Stimulated activated CD4-positive, alpha-beta T cell treated with anti-CD3 and anti-CD28 coated beads, Interleukin-4, amount 100 ng/mL, for 48 hours (primary cell): ENCODE results near the gene ZMIZ1.

ENCODE experiments used
- DNase-seq, 2 donors: peaks; one replicate each; pipeline ENCODE4 v3.0.0-alpha.2; 2020; ENCODE audit warnings: low read depth in 2 of 2

The ZMIZ1 gene

DNA sequence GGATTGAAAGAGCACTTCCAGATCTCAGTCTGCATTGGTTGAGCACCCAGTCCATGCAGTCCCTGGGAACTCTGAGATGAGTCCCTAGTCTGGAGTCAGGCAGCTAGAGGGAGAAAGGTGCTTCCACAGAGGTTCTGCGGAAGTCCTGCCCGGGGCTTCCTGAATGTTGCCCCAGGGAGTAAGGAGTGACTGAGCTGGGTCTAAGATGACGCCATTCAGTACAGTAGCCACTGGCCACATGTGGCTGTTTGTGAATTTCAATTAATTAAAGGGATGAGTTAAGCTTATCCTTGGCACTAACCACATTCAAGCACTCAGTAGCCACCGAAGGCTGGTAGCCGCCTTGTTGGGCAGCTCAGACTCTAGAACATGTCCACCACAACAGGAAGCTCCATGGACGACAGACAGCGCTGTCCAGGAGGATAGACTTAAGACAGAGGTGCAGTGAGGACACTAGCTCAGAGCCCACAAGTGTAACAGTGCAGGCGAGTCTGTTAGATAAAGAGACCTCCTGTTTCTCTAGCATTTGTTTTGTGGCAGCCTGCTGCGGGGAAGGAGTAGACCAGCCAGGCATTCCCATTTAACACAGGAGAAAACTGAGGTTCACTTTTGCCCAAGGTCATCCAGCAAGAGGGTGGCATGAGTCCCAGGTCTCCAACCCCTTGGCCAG, 176.9 kb downstream of the ZMIZ1 start:
- DNase-seq = no peak

- no peak for DNase-seq
These were observed 177.4 kb downstream of the ZMIZ1 start for GRCh38 chr10:79246209-79246581.

GRCh38 chr10:79246606-79247275, 178.0 kb downstream of the ZMIZ1 start:
- DNase-seq = no peak

DNA sequence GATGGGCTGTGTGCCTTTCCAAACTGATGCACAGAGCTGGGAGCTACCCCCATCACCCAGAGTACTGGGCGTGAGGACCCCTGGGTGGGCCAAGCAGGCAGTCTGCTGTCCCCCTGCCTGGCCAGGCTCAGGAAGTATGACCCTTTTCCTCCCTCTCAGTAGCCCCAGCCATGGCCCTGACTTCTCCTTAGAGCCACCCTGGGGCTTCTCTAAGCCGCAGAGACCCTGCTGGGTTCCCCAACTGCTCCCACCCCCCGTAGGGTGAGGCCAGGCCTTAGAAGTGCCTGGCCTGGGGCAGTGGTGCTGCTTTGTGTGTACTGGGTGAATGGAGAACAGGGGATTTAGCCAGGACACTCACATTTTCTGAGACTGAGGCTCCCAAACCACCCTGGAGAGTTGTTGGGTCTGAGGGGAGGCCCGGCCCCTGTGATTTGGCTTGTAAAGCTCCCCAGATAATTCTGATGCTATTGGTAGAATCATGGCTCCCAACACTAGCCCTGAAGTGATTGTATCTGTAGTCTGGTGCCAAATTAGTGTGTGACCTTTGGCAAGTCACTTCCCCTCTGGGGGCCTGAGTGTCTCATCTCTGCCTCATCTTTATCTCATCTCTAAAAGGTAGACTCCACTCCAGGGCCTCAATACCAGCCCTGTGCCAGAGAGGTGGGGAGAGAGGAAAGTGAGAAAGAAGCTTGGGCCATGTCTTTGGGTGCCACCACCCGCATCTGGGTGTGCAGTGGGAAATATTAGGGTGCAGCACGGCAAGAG, 178.8 kb downstream of the ZMIZ1 start:
- DNase-seq = no peak

DNA sequence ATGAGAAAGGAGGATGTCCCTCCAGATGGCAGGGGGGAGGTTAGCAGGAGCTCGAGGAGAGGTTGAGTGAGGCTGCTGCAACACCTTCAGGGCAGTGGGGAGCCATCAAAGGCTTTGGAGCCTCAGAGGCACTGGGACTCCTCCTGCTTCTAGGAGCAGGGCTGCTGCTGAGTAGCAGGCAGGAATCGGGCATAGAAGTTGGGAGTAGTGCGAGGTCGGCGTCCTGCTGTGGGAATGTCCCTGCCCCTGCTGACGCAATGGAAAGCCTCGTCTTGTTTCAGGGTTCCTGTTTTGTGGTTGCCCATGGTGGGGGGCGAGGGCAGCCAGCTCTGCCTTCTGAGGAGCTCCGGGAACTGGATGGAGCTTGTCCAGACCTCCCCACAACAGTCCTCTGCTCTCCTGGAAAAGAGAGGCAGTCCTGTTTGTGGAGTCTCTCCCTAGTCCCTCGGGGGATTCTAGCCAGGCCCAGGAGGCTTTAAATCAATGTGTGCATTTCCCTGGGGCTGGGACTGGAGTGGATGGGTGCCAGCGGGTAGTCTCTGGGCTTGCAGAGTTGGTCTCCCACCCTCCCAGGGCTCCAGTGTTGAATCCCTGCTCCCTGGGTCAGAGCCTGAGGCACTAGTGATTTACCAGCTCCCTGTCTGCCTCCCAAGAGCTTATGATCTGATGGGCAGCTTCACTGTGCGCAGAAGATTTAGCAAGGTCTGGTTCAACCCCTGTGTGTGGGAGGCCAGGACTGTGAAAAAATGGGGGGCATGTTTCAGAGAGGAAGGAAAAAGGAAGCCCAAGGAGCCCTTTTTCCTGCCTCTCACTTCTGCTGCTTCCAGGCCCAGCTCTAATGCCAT, 179.8 kb downstream of the ZMIZ1 start:
- DNase-seq = no peak

DNA sequence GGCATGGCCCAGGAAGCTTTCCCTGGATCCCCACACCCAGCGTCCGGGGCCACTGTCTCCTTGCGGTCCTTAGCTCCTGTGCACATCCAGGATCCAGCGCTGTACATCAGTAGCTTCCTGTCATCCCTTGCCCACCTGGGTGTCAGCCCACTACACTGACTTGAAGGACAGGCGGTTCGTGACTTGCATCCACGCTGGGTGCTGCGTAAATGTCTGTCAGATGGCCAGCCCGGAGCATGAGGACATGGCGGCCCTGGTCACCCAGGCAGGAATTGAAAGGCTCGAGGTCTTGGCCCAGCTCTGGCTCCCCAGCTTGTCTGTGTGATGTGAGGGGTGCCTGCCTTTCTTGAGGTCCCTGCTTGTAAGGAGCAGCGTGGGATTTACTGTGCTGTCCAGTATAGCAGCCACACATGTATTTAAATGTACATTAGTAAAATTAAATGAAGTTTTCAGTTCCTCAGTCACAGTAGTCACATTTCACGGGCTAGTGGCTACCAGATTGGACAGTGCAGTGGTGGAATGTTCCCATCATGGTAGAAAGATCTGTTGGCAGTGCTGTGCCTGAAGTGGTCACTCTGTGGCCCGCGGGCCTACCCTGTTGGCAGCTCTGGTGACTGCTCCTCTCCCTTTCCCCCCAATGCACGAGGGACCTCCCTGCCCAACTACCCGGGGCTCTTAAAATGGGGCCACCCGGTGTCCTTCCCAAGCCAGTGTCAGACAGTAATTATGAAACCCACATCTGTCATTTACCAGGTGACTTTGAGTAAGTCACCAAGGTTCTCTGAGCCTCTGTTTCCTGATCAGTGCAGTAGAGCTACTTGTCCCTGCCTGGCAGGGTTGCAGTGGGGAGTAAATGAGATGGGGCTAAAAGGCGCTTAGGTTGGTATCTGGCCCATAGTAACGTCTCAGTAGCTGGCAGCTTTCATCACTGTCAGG, 180.7 kb downstream of the ZMIZ1 start:
- no peak for DNase-seq

- DNase-seq = no peak
These were observed 181.5 kb downstream of the ZMIZ1 start for GRCh38 chr10:79250259-79250658.

DNA sequence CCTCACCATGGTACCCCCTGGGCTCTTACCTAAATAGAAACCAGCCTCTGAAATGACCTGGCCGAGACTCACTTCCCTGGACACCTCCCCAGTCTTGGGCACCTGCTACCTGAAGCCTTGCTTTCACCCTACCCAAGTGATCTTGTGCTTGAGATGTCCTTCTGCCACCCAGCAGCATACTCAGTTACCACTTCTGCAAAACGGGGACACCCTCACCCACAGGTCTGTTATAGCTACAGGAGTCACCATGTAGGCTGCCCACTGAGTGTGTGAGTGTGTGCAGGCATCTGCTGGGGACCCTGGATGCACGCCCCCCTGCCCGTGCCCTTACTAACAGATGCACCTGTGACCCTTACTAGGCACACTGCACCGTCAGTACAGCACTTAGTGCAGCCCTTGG, 183.7 kb downstream of the ZMIZ1 start:
- DNase-seq = no peak

DNA sequence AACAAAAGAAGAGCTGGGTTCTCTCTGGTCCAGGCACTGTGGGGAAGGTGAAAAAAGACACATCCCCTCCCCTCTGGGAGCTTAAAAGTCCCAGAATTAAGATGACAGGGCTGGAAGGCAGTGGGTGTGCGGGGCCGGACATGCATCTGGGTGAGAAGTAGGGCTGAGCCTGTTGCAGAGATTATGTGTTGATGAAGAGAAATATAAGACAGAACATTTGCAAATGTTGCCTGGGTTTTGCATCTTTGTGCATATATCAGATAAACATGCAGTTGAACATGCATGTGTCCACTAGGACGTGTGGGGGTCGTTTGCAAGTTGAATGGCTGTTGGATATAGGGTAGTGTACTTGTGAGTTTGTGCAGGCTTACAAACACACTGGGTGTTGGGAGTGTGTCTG, 184.2 kb downstream of the ZMIZ1 start:
- no peak for DNase-seq

DNA sequence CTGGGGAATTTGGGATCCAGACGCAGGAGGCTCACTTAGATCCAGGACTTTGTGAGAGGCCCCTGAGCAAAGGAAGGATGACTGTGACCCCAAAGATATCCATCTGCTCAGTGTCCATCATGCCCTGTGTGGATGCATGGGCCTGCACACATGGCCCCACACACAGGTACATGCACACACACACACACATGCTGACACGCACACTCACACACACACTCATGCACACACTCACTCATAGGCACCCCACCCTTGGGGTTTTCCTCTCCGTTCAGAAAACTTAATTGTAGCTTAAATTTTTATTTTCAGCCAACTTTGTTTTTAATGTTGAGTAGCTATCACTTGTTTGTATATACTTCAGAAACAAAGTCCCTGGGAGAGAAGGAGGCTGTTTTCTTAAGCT, 184.9 kb downstream of the ZMIZ1 start:
- no peak for DNase-seq

DNA sequence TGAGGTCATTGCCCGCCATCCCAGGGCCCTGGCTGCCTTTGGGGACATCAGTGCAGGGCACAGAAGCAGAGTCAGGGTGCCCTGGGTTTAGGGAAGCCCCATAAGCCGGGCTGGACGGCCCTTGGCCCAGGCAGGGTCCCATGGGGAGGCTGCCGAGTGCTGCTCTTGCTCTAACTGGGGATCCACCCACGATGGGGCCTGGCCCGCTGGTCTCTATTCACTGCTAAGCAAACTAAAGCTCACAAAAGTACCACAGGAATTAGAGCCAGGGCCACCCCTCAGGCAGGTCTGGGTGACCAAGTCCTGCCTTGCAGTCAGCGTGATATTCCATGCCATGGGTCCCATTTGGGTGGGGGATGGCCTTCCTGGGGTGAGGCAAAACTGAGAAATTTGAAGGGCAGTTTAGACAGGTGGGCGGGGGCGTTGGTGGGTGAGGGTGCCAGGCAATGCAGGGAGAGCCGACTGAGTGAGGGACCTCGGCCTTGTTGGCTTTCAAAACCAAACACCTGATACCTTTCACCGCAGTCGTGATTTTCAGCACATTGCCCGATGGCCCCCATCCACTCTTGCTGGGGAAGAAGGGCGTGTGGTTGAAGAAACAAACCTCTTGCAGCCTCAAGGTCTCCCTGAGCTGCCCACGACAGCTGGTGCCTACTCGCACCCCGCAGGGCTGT, 185.7 kb downstream of the ZMIZ1 start:
- DNase-seq = no peak

DNA sequence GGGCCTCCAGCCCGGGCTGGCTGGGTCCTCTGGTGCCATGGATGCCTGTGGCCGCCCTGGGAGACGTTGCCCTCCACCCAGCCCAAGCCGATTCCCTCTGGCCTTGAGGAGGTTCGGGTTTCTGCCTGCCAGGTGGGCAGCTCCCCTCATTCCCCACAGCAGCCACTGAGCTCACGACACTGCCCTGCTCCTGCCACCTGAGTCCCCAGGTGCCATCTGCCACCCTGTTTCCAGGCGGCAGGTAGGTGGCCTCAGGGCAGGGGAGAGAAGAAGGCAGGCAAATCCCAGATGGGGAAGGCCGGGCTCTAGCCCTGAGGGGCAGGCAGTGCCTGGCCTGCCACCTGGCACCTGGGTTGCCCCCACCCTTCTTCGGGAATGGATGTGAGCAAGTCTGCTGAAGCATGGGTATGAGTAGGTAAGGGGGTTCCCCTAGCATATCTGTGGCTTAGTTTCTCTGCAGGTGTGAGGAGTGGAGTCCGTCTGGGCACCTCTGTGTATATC, 186.3 kb downstream of the ZMIZ1 start:
- DNase-seq = no peak

DNA sequence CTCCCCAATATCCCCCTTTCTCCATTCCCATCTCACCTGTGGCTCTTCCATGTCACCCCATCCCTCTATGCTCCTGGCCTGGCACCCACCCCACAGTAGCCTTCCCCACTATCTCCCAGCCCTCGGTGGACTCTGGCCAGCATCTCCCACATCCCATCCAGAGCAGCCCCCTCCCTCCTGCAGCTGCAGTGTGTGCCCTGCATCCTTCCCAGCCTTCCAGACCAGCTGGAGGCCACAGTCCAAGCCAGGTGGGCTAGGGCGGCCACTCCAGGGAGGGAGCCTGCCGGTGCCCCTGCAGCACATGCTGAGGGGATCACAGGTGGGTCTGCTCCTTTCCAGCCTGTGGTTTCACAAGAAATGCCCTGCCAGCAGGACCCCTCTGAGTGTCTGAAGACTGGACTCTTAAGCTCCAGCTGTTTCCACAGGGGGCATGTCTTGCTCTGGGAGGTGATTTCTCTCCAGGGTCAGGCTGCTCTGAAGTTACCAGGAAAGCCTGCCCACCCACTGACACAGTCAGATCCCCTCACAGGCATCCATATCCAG, 187.6 kb downstream of the ZMIZ1 start:
- no peak for DNase-seq

DNA sequence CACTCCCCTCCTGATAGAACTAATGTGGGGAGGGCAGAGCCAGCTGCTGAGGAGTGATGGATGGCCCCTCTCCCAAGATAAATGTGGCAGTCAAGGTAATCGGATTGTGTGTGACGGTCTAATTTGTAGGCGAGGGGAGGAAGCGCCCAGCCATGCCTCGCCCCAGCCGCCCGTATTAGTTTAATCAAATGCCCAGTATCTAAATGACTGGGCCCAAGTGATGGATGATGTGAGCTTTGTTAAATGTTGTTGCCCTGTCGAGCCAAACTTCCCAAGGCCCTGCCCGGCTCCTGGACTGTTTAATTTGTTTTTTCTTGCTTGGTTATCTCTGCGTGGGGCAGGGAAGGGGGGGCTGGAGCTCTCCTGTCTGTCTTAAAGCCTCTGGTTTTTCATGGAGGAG, 190.1 kb downstream of the ZMIZ1 start:
- no peak for DNase-seq

DNA sequence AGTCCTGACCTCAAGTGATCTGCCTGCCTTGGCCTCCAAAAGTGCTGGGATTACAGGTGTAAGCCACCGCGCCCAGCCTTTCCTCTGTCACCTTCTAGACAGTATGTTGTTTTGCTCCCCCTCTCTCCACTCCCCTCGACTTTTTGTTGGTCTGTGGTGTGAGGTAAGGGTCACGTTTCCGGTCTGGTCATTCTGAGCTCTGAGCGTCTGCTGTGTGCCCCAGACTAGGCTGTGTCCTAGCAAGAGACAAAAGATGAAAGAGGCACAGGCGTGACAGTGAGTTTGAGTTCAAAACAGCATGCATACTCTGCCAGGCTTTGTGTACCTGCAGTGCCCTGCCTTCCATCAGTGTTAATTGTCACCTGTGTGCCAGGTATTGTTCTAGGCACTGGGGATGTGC, 191.1 kb downstream of the ZMIZ1 start:
- no peak for DNase-seq

DNA sequence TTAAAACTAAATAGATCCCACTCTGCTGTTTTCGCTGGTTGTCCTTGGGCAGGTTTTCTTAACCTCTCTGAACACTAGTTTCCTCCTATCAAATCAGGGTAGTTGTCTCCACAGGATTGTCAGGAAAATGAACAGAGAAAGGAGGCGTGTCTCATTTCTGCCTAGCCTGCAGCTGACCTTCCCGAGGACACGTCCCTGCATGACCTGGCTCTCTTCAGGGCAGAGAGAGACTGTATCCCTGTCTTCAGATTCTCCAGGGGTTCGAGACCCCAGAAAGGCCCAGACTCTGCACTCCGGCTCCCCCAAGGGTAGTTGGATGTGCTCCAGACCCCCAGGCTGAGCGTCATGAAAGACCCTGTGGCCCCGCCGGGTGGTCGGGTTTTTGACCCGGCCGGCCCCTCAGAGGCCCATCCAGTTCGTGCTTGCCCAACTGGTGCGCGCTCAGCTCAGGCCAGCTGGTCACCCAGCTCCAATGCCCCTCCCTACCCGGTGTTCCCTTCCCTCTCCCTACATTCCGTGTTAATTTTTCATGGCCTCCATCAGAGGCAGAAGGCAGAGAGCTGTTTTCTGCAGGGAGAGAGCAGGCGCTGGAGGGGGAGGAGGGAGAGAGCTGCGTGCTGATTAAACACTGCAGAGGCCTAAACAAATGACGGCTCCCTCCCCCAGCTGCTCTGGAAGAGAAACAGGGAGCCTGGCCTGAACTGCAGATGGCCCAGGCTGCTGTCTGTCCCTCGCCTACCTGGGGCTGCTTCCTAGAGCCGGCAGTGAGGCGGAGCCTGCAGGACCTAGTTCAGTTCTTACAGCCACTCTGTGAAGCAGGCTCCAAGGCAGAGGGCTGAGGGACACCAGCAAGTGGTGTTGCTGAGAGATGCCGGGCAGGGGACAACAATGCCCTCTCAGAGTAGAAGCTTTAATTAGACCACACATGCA, 192.3 kb downstream of the ZMIZ1 start:
- DNase-seq = no peak

- no peak for DNase-seq
These were observed 193.4 kb downstream of the ZMIZ1 start for GRCh38 chr10:79262131-79262530.

DNA sequence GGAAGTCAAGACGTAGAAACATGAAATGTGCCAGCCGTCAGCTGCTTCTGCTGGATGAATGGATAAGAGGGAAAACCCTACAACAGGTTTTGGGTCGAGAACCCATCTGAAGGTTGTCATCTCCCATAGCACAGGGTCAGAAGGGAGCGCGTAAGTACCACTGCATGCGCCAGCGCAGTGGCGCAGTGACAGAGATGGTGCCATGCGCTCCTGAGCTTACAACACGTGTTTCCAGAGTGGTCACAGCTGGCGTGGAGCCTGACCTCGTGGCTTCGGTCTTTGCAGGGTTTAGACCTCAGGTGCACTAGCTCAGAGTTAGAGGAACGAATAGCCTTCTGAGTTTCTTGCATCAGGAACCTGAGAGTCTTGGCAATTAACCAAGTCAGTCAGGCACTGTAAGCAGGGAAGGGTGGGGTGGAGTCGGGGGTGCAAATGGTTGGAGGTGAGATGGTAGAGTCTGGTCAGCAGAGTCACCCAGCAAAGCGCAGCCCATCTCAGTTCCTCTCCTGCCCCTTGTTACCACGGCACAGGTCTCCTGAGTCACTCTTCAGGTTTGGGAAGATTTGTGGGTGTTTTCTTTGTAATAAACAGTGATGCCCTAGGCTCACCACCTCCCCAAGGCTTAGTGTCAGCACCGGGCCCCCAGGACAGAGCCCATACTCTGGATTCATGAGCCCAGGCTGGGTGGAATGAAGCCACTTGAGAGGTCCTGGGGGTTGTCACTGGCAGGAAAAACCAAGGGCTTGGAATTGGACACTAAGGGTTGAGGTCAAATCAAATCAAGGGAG, 194.4 kb downstream of the ZMIZ1 start:
- DNase-seq = no peak
